GM12878 (cell line): ENCODE results near the gene APBB3. TPM values are rescaled to one million over a fixed set of nuclear protein-coding genes. Genes with fewer than 3 reads are reported as not detected.

Source experiments
- ATAC-seq: fragments of 200-7000 bp; cut with Tn5 transposase; 3 replicates; pipeline ENCODE4 v1.9.1; 2020; ENCODE audit warnings: mild to moderate bottlenecking, moderate library complexity
- BruUV-seq: library from RNA; stranded (reverse); fragments of 400-500 nt; replicated peaks from 2 replicates; lab custom pipeline; 2021; lab: Mats Ljungman, UMichigan
- CTCF ChIA-PET: fragments of 300-600 bp; sonication (Branson Sonifier 250); formaldehyde crosslinking; extraction: SDS; loops from one replicate; lab custom pipeline; 2021; ENCODE audit warnings: inconsistent platforms; lab: Yijun Ruan, JAX
- POLR2A ChIA-PET: fragments of 350-600 bp; formaldehyde crosslinking; extraction: SDS; loops from one replicate; lab custom pipeline; 2021; ENCODE audit warnings: inconsistent platforms; lab: Charles Lee
- RAD21 ChIA-PET: fragments of 300-600 bp; sonication (Branson Sonifier 250); formaldehyde crosslinking; loops from one replicate; lab custom pipeline; 2023; ENCODE audit warnings: antibody characterized with exemption; ENCODE audit not compliant: unreplicated experiment; lab: Charles Lee
- SMC1A ChIA-PET: fragments of 300-600 bp; sonication (Branson Sonifier 250); formaldehyde crosslinking; loops from one replicate; lab custom pipeline; 2023; ENCODE audit not compliant: unreplicated experiment, uncharacterized antibody; lab: Charles Lee
- DNase-seq: peaks from one replicate; pipeline ENCODE4 v3.0.0-alpha.2; 2011; ENCODE audit warnings: low read depth, low spot score
- FAIRE-seq: peaks from 3 replicates; lab custom pipeline; 2011; peaks lifted over from hg19 to GRCh38; lab: Jason Lieb, UNC
- H2AFZ ChIP-seq: 2 replicates; pipeline ENCODE4 v1.6.0; 2011; ENCODE audit warnings: low read depth, low read length, control low read depth; ENCODE audit not compliant: control insufficient read depth
- H3K27ac ChIP-seq: 2 replicates; pipeline ENCODE4 v1.5.1; 2011; ENCODE audit warnings: control low read depth; ENCODE audit not compliant: control insufficient read depth, insufficient read depth
- H3K27me3 ChIP-seq, 2 experiments: replicated peaks in 1 of 2; 2 replicates each; pipeline versions ENCODE4 v1.6.0 to v1.6.1; 2011; ENCODE audit warnings: low read length in 1 of 2; ENCODE audit not compliant: control insufficient read depth in 2 of 2, insufficient read depth in 2 of 2
- H3K36me3 ChIP-seq, 2 experiments: 2 replicates each; pipeline ENCODE4 v1.5.1; 2011; ENCODE audit warnings: low read length in 1 of 2; ENCODE audit not compliant: control insufficient read depth in 2 of 2, insufficient read depth in 2 of 2
- H3K4me1 ChIP-seq: 2 replicates; pipeline ENCODE4 v1.6.1; 2011; ENCODE audit warnings: mild to moderate bottlenecking, low read length, moderate library complexity, mixed read lengths; ENCODE audit not compliant: control insufficient read depth, insufficient read depth
- H3K4me2 ChIP-seq: 2 replicates; pipeline ENCODE4 v1.6.0; 2011; ENCODE audit warnings: control low read depth; ENCODE audit not compliant: control insufficient read depth, insufficient read depth
- H3K4me3 ChIP-seq: fragments of 200-600 bp; sonication (generic); 2 replicates; pipeline ENCODE4 v1.5.1; 2016
- H3K79me2 ChIP-seq: 2 replicates; pipeline ENCODE4 v1.6.0; 2011; ENCODE audit warnings: low read length; ENCODE audit not compliant: control insufficient read depth, insufficient read depth
- H3K9ac ChIP-seq: 2 replicates; pipeline ENCODE4 v1.8.0; 2011; ENCODE audit warnings: low read length, control low read depth, mixed read lengths; ENCODE audit not compliant: control insufficient read depth, insufficient read depth
- H3K9me3 ChIP-seq: replicated peaks from 3 replicates; pipeline ENCODE4 v1.5.1; 2011; ENCODE audit warnings: mild to moderate bottlenecking, low read length; ENCODE audit not compliant: control insufficient read depth, insufficient read depth
- H4K20me1 ChIP-seq: 2 replicates; pipeline ENCODE4 v1.6.0; 2011; ENCODE audit not compliant: control insufficient read depth, insufficient read depth
- BACH1 ChIP-seq: fragments of 450-650 bp; IDR thresholded peaks from 2 replicates; pipeline ENCODE4 v1.6.1; 2017; ENCODE audit warnings: mild to moderate bottlenecking, borderline replicate concordance
- FOXM1 ChIP-seq: IDR thresholded peaks from 2 replicates; pipeline ENCODE4 v1.6.1; 2012; ENCODE audit warnings: low read depth, mild to moderate bottlenecking, inconsistent platforms, low read length, moderate library complexity
- POLR2AphosphoS5 ChIP-seq: IDR thresholded peaks from 2 replicates; pipeline ENCODE4 v1.6.1; 2011; ENCODE audit warnings: mild to moderate bottlenecking, low read length, inconsistent platforms
- POU2F2 ChIP-seq: IDR thresholded peaks from 3 replicates; pipeline ENCODE4 v1.6.1; 2011; ENCODE audit warnings: low read depth, mild to moderate bottlenecking, low read length, borderline replicate concordance
- SPI1 ChIP-seq: IDR thresholded peaks from 2 replicates; pipeline ENCODE4 v1.6.1; 2011; ENCODE audit warnings: low read depth, mild to moderate bottlenecking, low read length, moderate library complexity, borderline replicate concordance; ENCODE audit not compliant: insufficient read depth
- WGBS: methylation state at CpG from one replicate; pipeline ENCODE4 v1.1.6; 2016; ENCODE audit warnings: low lambda C conversion rate; ENCODE audit not compliant: insufficient replicate concordance, insufficient coverage; ENCODE audit errors: missing lambda C conversion rate; 5-methylcytosine and 5-hydroxymethylcytosine counted together
- in situ Hi-C: fragments of 300-500 bp; cut with MboI; formaldehyde crosslinking; loops from 9 replicates; pipeline ENCODE4 v1.14.3; 2018; ENCODE audit warnings: mixed read lengths
- intact Hi-C: fragments of 100-400 bp; cut with micrococcal nuclease; formaldehyde crosslinking; loops from one replicate; pipeline ENCODE4 v1.14.2; 2022; ENCODE audit not compliant: unreplicated experiment
- polyA plus RNA-seq, 11 experiments: library from polyadenylated mRNA; depleted of rRNA in 4 of 11; unstranded in 6 of 11; stranded (reverse) in 5 of 11; fragments of >200 nt; fragmentation: Nextera tagmentation in 4 of 11; fragmentation: Illumina TruSeq in 1 of 11; extraction: Ambion mirVana in 4 of 11; extraction: Trizol in 1 of 11; gene quantifications; 1 replicate in 1 of 11; 2 replicates in 10 of 11; pipeline versions ENCODE4 v1.2.1 to v1.2.3, GENCODE V29; 2011 to 2016; ENCODE audit warnings: inconsistent platforms in 2 of 11, missing spikeins in 2 of 11, low read depth in 1 of 11
- total RNA-seq, 4 experiments: library from RNA; depleted of rRNA in 3 of 4; stranded (reverse); fragments of >200 nt in 3 of 4; fragmentation: Illumina TruSeq in 1 of 4; extraction: Trizol in 1 of 4; gene quantifications; 2 replicates each; pipeline versions ENCODE4 v1.2.1 to v1.2.3, GENCODE V29; 2013 to 2021
- TF ChIP-seq, protein P1 (sequence below): IDR thresholded peaks from 2 replicates; pipeline ENCODE4 v1.6.1; 2012; ENCODE audit warnings: improper control_type of control experiment, low read depth, low read length; ENCODE audit not compliant: insufficient replicate concordance
- TF ChIP-seq, protein P2 (sequence below): IDR thresholded peaks from 2 replicates; pipeline ENCODE4 v1.6.1; 2011; ENCODE audit warnings: low read depth, mild to moderate bottlenecking, low read length, moderate library complexity, borderline replicate concordance; ENCODE audit errors: extremely low read depth

APBB3 gene
- total and polyA plus RNA-seq, 10 of the 15 experiments (the other 5 are each of a cell fraction or from before 2014, with no cell fraction given), result 0.35 to 33.3 (median 14.3) TPM

DNA sequence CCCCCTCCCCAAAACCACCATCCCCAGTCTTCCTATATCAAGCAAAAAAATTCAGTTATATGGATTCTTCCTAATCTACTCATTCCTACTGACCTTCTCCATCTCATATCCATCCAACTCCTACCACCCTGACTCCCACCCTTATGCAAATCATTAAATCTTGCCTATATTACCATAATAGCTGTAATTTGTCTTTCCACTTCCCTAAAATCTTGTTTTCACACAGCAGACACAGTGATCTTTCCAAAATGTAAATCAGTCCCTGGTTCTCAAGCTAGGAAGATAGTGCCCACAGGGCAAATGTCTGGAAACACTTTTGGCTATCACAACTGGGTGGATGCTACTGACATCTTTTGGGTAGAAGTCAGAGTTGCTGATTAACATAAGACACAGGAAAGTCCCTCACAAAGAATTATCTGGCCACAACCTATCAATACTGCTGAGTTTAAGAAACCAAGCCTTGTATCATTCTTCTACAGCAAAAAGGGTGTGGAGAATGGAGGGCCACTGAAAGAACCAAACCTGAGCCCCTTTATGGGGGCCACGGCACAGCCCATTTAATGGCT is 8.6 kb downstream of the APBB3 start:
- Histone ChIP-seq H3K27ac (peak overlapping the region; percentile 95), H3K4me3 (peak overlapping the region; percentile 91), H3K4me1 (peaks cover 22% of the 10 kb centered on the region), H3K9ac (peak overlapping the region; percentile 89), H3K36me3 (peaks cover 5 to 16% of the 10 kb centered on the region in 2 experiments), H2AFZ (no peak overlapping the region), H3K27me3 (no peaks in the 10 kb centered on the region), H4K20me1 (no peaks in the 10 kb centered on the region), H3K79me2 (peaks cover 49% of the 10 kb centered on the region)
- ATAC-seq (peak; percentile 49), DNase-seq (no peak), FAIRE-seq (no peak)
- in situ Hi-C loops, result no loop called here
- CTCF ChIA-PET, result interaction anchor here (0.6 to 1.5 kb wide), 5 partner anchors 9 to 183 kb away, joined by 3 to 4 read pairs (median 3); partner anchors contain the start of gene EIF4EBP3
- POLR2A ChIA-PET, result interaction anchor here (0.8 to 0.9 kb wide), 2 partner anchors 10 to 83 kb away, joined by 4 to 10 read pairs; partner anchors contain the start of gene TMCO6
- BruUV-seq, result TSS peak; percentile 69
- RAD21 ChIA-PET, result interaction anchor here (1.0 to 1.4 kb wide), 4 partner anchors 9 to 153 kb away, joined by 3 read pairs; partner anchors contain the start of genes CD14 and EIF4EBP3
- intact Hi-C loops, result loop anchor here (2.0 kb wide), 1 partner anchor 23 kb away; no protein-coding TSS in a partner anchor
- TF ChIP-seq, protein P1, sequence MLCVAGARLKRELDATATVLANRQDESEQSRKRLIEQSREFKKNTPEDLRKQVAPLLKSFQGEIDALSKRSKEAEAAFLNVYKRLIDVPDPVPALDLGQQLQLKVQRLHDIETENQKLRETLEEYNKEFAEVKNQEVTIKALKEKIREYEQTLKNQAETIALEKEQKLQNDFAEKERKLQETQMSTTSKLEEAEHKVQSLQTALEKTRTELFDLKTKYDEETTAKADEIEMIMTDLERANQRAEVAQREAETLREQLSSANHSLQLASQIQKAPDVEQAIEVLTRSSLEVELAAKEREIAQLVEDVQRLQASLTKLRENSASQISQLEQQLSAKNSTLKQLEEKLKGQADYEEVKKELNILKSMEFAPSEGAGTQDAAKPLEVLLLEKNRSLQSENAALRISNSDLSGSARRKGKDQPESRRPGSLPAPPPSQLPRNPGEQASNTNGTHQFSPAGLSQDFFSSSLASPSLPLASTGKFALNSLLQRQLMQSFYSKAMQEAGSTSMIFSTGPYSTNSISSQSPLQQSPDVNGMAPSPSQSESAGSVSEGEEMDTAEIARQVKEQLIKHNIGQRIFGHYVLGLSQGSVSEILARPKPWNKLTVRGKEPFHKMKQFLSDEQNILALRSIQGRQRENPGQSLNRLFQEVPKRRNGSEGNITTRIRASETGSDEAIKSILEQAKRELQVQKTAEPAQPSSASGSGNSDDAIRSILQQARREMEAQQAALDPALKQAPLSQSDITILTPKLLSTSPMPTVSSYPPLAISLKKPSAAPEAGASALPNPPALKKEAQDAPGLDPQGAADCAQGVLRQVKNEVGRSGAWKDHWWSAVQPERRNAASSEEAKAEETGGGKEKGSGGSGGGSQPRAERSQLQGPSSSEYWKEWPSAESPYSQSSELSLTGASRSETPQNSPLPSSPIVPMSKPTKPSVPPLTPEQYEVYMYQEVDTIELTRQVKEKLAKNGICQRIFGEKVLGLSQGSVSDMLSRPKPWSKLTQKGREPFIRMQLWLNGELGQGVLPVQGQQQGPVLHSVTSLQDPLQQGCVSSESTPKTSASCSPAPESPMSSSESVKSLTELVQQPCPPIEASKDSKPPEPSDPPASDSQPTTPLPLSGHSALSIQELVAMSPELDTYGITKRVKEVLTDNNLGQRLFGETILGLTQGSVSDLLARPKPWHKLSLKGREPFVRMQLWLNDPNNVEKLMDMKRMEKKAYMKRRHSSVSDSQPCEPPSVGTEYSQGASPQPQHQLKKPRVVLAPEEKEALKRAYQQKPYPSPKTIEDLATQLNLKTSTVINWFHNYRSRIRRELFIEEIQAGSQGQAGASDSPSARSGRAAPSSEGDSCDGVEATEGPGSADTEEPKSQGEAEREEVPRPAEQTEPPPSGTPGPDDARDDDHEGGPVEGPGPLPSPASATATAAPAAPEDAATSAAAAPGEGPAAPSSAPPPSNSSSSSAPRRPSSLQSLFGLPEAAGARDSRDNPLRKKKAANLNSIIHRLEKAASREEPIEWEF, result peak; percentile 53
- TF ChIP-seq BACH1 (0 out of 2 replicates have a peak, but pooled peaks have one; percentile 11), SPI1 (peak; percentile 70), FOXM1 (no peak), POU2F2 (no peak), POLR2AphosphoS5 (0 out of 2 replicates have a peak, but pooled peaks have one; percentile 51)
- TF ChIP-seq, protein P2, sequence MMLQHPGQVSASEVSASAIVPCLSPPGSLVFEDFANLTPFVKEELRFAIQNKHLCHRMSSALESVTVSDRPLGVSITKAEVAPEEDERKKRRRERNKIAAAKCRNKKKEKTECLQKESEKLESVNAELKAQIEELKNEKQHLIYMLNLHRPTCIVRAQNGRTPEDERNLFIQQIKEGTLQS, result no peak
- TF ChIP-seq, all 136 proteins: peak for 4
- Histone ChIP-seq H3K9me3 (no peaks in the 10 kb centered on the region), H3K4me2 (peak overlapping the region; percentile 82)
- WGBS, result 0% methylated on average over 1 of the region's 1 CpG
- SMC1A ChIA-PET, result interaction anchor here (1.0 kb wide), 2 partner anchors 9 to 92 kb away, joined by 4 read pairs; partner anchors contain the start of genes IK, NDUFA2 and SLC35A4
